Sigmoid colon (tissue), 4 donors: Measurements from ENCODE around the gene ITPRIP.

Experiments
- CTCF ChIP-seq, 4 experiments: fragments of 450-650 bp in 3 of 4; fragments of 200-600 bp in 1 of 4; IDR thresholded peaks; one replicate each; pipeline ENCODE4 v1.5.1; 2016 to 2019; ENCODE audit warnings: antibody characterized with exemption in 4 of 4, mild to moderate bottlenecking in 3 of 4, moderate library complexity in 2 of 4
- EP300 ChIP-seq, 4 donors: sonication (generic); formaldehyde crosslinking; IDR thresholded peaks; one replicate each; pipeline ENCODE4 v1.6.1; 2017; ENCODE audit warnings: antibody characterized with exemption in 4 of 4
- POLR2AphosphoS5 ChIP-seq, 4 donors: sonication (generic); formaldehyde crosslinking; IDR thresholded peaks; one replicate each; pipeline ENCODE4 v1.6.1; 2017; ENCODE audit warnings: antibody characterized with exemption in 4 of 4

- TF ChIP-seq CTCF (IDR thresholded peaks at IDR 0.05), result no peak
- TF ChIP-seq POLR2AphosphoS5 (IDR thresholded peaks at IDR 0.05), result no peak
- no peak for TF ChIP-seq EP300 (IDR thresholded peaks at IDR 0.05)
Observed at GRCh38 chr10:104347295-104348045, 9.2 kb upstream of the ITPRIP start.
